SH-SY5Y (cell line): Measurements from ENCODE around the gene CAMK2D.

Source experiments
- GATA2 ChIP-seq: IDR thresholded peaks from 2 replicates; pipeline ENCODE4 v1.6.1; 2011; ENCODE audit warnings: mild to moderate bottlenecking, low read depth, low read length
- GATA3 ChIP-seq: IDR thresholded peaks from 2 replicates; pipeline ENCODE4 v1.6.1; 2011; ENCODE audit warnings: low read depth, mild to moderate bottlenecking, low read length, moderate library complexity

- TF ChIP-seq GATA3 (no peak), GATA2 (no peak)
These were observed 309.4 kb downstream of the CAMK2D start for GRCh38 chr4:113452152-113452551.
